Endothelial cell of umbilical vein (primary cell): Measurements from ENCODE around the gene SRPX. TPM values are rescaled to one million over a fixed set of nuclear protein-coding genes. Genes with fewer than 3 reads are reported as not detected.

ENCODE experiments used
- BruUV-seq: library from RNA; stranded (reverse); fragments of 400-500 nt; replicated peaks from 2 replicates; lab custom pipeline; 2021; lab: Mats Ljungman, UMichigan
- CTCF ChIA-PET: fragments of 300-600, 350-600 bp; sonication (Branson Sonifier 250); formaldehyde crosslinking; loops from one replicate; lab custom pipeline; 2021; ENCODE audit warnings: antibody characterized with exemption, inconsistent platforms; lab: Charles Lee
- POLR2A ChIA-PET: fragments of 300-600, 350-600 bp; sonication (Branson Sonifier 250); formaldehyde crosslinking; loops from one replicate; lab custom pipeline; 2021; ENCODE audit warnings: antibody characterized with exemption, inconsistent platforms; lab: Charles Lee
- DNase-seq: peaks from one replicate; pipeline ENCODE4 v3.0.0-alpha.2; 2011; ENCODE audit warnings: low read depth, low spot score
- FAIRE-seq: peaks from 2 replicates; lab custom pipeline; 2011; peaks lifted over from hg19 to GRCh38; lab: Jason Lieb, UNC
- H2AFZ ChIP-seq: 2 replicates; pipeline ENCODE4 v1.6.0; 2012; ENCODE audit warnings: low read depth, low read length, control low read depth, inconsistent platforms
- H3K27ac ChIP-seq: 2 replicates; pipeline ENCODE4 v1.5.1; 2011; ENCODE audit warnings: low read depth, mild to moderate bottlenecking, control low read depth, low read length, moderate library complexity; ENCODE audit not compliant: insufficient read depth
- H3K27me3 ChIP-seq, 2 experiments: 2 replicates each; pipeline versions ENCODE4 v1.6.0 to v1.6.1; 2011; ENCODE audit warnings: low read length in 2 of 2, mixed read lengths in 1 of 2; ENCODE audit not compliant: control insufficient read depth in 2 of 2, insufficient read depth in 2 of 2
- H3K36me3 ChIP-seq, 2 experiments: 2 replicates in 1 of 2; 3 replicates in 1 of 2; pipeline ENCODE4 v1.5.1; 2011; ENCODE audit warnings: low read length in 2 of 2, mild to moderate bottlenecking in 1 of 2, moderate library complexity in 1 of 2; ENCODE audit not compliant: control insufficient read depth in 2 of 2, insufficient read depth in 2 of 2; ENCODE audit errors: extremely low read depth in 1 of 2
- H3K4me1 ChIP-seq: 3 replicates; pipeline ENCODE4 v1.5.1; 2011; ENCODE audit warnings: mild to moderate bottlenecking, low read length; ENCODE audit not compliant: control insufficient read depth, insufficient read depth; ENCODE audit errors: extremely low read depth
- H3K4me2 ChIP-seq: 2 replicates; pipeline ENCODE4 v1.6.1; 2011; ENCODE audit warnings: low read length, control low read depth, mixed read lengths; ENCODE audit not compliant: insufficient read depth
- H3K4me3 ChIP-seq, 3 experiments: fragments of 200-600 bp in 1 of 3; sonication (generic), shearing (Covaris generic) in 1 of 3; replicated peaks in 1 of 3; 2 replicates each; pipeline ENCODE4 v1.5.1; 2011 to 2016; ENCODE audit warnings: control low read depth in 3 of 3, low read length in 3 of 3, mild to moderate bottlenecking in 2 of 3, inconsistent platforms in 1 of 3, low read depth in 1 of 3, moderate library complexity in 1 of 3; ENCODE audit not compliant: insufficient read depth in 1 of 3
- H3K79me2 ChIP-seq: 2 replicates; pipeline ENCODE4 v1.6.0; 2012; ENCODE audit warnings: low read length, inconsistent platforms; ENCODE audit not compliant: control insufficient read depth, insufficient read depth
- H3K9ac ChIP-seq: replicated peaks from 2 replicates; pipeline ENCODE3; 2011; ENCODE audit warnings: low read length, control low read depth; ENCODE audit not compliant: insufficient read depth; ENCODE audit errors: extremely low read depth
- H3K9me1 ChIP-seq: replicated peaks from 3 replicates; pipeline ENCODE4 v1.6.0; 2011; ENCODE audit warnings: mild to moderate bottlenecking, low read length; ENCODE audit not compliant: control insufficient read depth, insufficient read depth; ENCODE audit errors: extremely low read depth
- H3K9me3 ChIP-seq: replicated peaks from 2 replicates; pipeline ENCODE4 v1.5.1; 2012; ENCODE audit warnings: low read length, inconsistent platforms; ENCODE audit not compliant: control insufficient read depth, insufficient read depth
- H4K20me1 ChIP-seq: replicated peaks from 2 replicates; pipeline ENCODE3; 2011; ENCODE audit warnings: mild to moderate bottlenecking, low read length; ENCODE audit not compliant: control insufficient read depth, insufficient read depth; ENCODE audit errors: extremely low read depth
- EZH2 ChIP-seq: IDR thresholded peaks from 2 replicates; pipeline ENCODE4 v1.6.1; 2012; ENCODE audit warnings: borderline replicate concordance, low read depth, mild to moderate bottlenecking, moderate library complexity, low read length, inconsistent platforms; ENCODE audit not compliant: severe bottlenecking
- FOS ChIP-seq: IDR thresholded peaks from 2 replicates; pipeline ENCODE4 v1.6.1; 2011; ENCODE audit warnings: mild to moderate bottlenecking, low read length, moderate library complexity, borderline replicate concordance; ENCODE audit not compliant: insufficient read depth
- GATA2 ChIP-seq: IDR thresholded peaks from 2 replicates; pipeline ENCODE4 v1.7.0; 2011; ENCODE audit warnings: low read depth, mild to moderate bottlenecking, moderate library complexity, mixed read lengths, low read length; ENCODE audit not compliant: insufficient read length, insufficient read depth
- JUN ChIP-seq: IDR thresholded peaks from 2 replicates; pipeline ENCODE4 v1.6.1; 2011; ENCODE audit warnings: borderline replicate concordance, low read depth; ENCODE audit not compliant: insufficient read length, insufficient read depth
- MYC ChIP-seq: IDR thresholded peaks from one replicate; pipeline ENCODE4 v1.6.1; 2011; ENCODE audit warnings: mild to moderate bottlenecking, low read depth, low read length
- POLR2AphosphoS5 ChIP-seq: IDR thresholded peaks from 2 replicates; pipeline ENCODE4 v1.6.1; 2012; ENCODE audit warnings: low read depth, mild to moderate bottlenecking, control low read depth, low read length, moderate library complexity; ENCODE audit not compliant: insufficient read depth
- dilution Hi-C: fragments of 300-500 bp; cut with MboI; formaldehyde crosslinking; loops from one replicate; pipeline ENCODE4 v1.15.0; 2019; ENCODE audit warnings: low sequenced_read_pairs; ENCODE audit not compliant: extremely low pct_ligation_motif_present
- intact Hi-C: fragments of 100-400 bp; cut with micrococcal nuclease; formaldehyde crosslinking; loops from one replicate; pipeline ENCODE4 v1.10.0; 2022
- polyA plus RNA-seq, 4 experiments: library from polyadenylated mRNA; depleted of rRNA in 3 of 4; stranded (reverse) in 3 of 4; unstranded in 1 of 4; fragments of >200 nt; gene quantifications; 2 replicates each; pipeline versions ENCODE4 v1.2.1 to v1.2.3, GENCODE V29; 2011 to 2012; ENCODE audit warnings: missing spikeins in 1 of 4
- total RNA-seq: library from RNA; stranded (reverse); gene quantifications from 2 replicates; pipeline ENCODE4 v1.2.3, GENCODE V29; 2021
- TF ChIP-seq, protein P1 (sequence below), 2 donors: IDR thresholded peaks; 1 replicate in 1 of 2; 2 replicates in 1 of 2; pipeline ENCODE4 v1.5.1; 2011; ENCODE audit warnings: low read length in 2 of 2, mild to moderate bottlenecking in 2 of 2, moderate library complexity in 2 of 2, control low read depth in 1 of 2, inconsistent platforms in 1 of 2, low read depth in 1 of 2; ENCODE audit not compliant: insufficient read depth in 1 of 2; ENCODE audit errors: extremely low read depth in 1 of 2
- TF ChIP-seq, protein P2 (sequence below): IDR thresholded peaks from 2 replicates; pipeline ENCODE4 v1.6.1; 2011; ENCODE audit not compliant: insufficient read depth, insufficient read length

SRPX gene
- total and polyA plus RNA-seq, 2 donors (not counting 3 experiments of a cell fraction or from before 2014, with no cell fraction given) = 104 to 140 TPM

DNA sequence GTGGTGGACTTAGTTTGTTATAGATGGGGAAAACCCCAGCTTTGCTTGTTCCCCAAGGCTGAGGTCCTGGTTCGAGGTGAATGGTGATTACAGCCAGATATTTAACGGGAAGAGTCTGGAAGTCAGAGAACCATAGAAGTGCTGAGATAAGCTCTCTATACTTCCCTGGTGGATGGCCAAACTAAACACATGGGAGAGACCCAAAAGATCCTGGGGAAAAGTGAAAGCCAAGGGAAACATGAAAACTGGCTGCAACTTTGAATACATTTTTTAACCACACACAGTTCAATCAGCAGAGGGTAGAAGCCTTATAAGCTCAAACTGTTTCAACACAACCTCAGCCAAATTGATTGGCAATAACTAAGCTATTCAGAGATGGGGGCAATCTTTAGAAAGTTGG is 29.3 kb upstream of the SRPX start:
- dilution Hi-C loops = no loop called here
- Histone ChIP-seq H3K36me3 (no peaks in the 10 kb centered on the region), H2AFZ (no peak overlapping the region), H3K9me3 (no peaks in the 10 kb centered on the region), H3K27me3 (no peaks in the 10 kb centered on the region), H3K4me2 (no peak overlapping the region), H3K4me1 (no peaks in the 10 kb centered on the region), H3K9ac (no peak overlapping the region), H4K20me1 (no peaks in the 10 kb centered on the region), H3K79me2 (no peaks in the 10 kb centered on the region), H3K27ac (no peak overlapping the region), H3K4me3 (no peak overlapping the region), H3K9me1 (no peaks in the 10 kb centered on the region)
- no TSS peak for BruUV-seq
- no peak for TF ChIP-seq MYC
- no peak for TF ChIP-seq JUN
- no peak for TF ChIP-seq EZH2
- TF ChIP-seq, protein P1, sequence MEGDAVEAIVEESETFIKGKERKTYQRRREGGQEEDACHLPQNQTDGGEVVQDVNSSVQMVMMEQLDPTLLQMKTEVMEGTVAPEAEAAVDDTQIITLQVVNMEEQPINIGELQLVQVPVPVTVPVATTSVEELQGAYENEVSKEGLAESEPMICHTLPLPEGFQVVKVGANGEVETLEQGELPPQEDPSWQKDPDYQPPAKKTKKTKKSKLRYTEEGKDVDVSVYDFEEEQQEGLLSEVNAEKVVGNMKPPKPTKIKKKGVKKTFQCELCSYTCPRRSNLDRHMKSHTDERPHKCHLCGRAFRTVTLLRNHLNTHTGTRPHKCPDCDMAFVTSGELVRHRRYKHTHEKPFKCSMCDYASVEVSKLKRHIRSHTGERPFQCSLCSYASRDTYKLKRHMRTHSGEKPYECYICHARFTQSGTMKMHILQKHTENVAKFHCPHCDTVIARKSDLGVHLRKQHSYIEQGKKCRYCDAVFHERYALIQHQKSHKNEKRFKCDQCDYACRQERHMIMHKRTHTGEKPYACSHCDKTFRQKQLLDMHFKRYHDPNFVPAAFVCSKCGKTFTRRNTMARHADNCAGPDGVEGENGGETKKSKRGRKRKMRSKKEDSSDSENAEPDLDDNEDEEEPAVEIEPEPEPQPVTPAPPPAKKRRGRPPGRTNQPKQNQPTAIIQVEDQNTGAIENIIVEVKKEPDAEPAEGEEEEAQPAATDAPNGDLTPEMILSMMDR (IDR thresholded peaks at IDR 0.05; ENCODE audit: extremely low read depth in 1 of 2, insufficient read depth in 1 of 2, low read depth in 1 of 2, low read length in 2 of 2) = no peak
- TF ChIP-seq POLR2AphosphoS5 = no peak
- TF ChIP-seq, protein P2, sequence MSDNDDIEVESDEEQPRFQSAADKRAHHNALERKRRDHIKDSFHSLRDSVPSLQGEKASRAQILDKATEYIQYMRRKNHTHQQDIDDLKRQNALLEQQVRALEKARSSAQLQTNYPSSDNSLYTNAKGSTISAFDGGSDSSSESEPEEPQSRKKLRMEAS = no peak
- no peak for TF ChIP-seq GATA2
- TF ChIP-seq FOS = no peak
- ChIA-PET POLR2A (no interaction called here), CTCF (interaction anchor here (0.8 to 1.8 kb wide), 3 partner anchors 10 to 33 kb away, joined by 3 to 5 read pairs (median 5); no protein-coding TSS in a partner anchor)
- intact Hi-C loops = no loop called here
- no peak for FAIRE-seq
- peak; percentile 68 for DNase-seq
